Measurements from ENCODE around the gene SMNDC1.
"Not testable (repeated sequence)": the region's sequence is repeated elsewhere in the genome, so short reads cannot be mapped to it uniquely, and the experiment has no call there.

The SMNDC1 gene

DNA sequence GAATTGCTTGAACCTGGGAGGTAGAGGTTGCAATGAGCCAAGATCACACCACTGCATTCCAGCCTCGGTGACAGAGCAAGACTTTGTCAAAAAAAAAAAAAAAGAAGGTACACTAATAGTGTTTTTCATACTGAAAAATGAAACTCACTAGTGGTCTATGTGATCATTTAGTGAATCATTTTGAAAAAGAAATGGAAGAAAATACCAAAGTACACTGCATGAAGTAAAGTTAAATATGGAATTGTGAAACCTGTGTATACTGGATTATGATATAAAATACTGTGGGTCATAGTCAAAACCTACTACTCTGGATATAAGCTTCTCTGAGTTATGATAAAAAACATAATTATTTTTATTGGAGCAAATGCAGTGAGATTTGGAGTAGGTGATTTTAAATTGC lies 55.2 kb downstream of the SMNDC1 start:
- DNase-seq: not testable (repeated sequence)

DNA sequence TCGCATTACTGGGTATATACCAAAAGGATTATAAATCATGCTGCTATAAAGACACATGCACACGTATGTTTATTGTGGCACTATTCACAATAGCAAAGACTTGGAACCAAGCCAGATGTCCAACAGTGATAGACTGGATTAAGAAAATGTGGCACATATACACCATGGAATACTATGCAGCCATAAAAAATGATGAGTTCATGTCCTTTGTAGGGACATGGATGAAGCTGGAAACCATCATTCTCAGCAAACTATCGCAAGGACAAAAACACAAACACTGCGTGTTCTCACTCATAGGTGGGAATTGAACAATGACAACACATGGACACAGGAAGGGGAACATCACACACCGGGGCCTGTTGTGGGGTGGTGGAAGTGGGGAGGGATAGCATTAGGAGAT lies 56.9 kb downstream of the SMNDC1 start:
- not testable (repeated sequence) for DNase-seq

DNA sequence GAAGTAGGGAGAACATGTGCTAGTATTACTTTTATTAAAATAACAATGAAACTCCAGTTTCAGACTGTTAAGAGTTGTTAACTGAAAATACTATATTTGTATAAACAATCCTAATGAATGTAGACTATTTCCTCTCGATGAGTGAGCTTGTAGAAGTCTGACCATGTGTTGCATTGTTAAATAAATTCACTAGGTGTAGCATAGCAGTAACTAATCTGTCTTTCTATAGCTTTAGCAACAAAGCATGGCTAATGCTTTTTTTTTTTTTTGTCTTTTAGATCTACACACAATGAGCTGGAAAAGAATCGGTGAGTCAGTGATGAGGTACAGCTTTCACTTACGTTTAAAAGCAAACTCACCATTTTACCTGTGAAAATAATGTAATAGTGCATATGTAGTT lies 60.2 kb downstream of the SMNDC1 start:
- no peak for DNase-seq

DNA sequence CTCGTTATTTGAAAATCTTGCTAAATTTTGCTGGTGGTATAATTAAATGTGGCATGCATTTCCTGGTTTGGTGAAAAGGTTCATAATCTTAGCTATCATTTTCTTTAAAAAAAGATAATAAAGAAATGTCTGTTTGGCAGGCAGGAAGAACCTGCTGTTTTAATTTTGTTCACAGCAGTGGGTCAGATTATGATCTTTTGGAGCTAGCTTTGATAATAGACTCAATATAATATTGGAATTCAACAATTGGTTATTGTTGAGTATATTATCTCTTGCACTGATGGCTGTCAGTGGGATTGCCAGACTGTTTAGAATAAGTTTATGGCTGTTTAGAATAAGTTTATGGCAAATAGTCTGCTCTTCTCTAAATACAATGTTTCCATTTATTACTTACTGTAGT lies 62.2 kb downstream of the SMNDC1 start:
- no peak for DNase-seq

DNA sequence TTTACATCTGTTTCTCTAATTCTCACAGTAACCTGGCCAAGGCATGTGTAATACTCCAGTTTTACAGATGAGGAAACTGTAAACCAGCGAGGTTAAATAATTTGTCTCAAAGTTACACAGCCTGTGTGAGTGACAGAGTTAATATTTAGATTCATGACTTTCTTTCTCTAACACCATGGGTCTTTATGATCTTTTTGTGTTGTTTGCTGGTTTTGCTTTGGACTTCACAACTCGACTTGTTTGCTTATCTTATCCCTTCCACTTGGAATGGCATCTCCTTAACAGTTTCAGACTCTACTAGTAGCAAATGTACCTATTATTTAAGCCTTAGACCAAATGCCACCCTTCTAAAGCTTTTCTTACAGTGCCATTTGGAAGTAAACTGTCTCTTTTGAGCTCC lies 62.9 kb downstream of the SMNDC1 start:
- no peak for DNase-seq

DNA sequence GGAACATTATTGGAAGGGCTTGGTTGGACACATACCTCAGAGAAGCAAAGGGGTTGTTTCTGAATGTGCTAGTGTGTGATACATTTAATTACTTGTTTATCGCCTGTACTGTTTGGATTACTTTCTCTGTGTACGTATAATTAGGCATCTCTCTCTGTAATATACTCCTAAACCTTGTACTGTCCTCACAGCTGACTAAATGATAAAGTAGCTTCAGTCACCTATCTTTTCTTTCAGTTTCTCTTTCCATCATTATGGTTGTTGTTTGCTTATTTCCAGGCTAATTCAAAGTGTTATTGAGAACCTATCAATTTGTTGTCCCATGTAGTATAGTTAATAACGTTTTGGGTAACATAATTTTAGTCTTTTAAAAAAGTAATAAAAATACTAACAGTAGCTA lies 63.3 kb downstream of the SMNDC1 start:
- no peak for DNase-seq
